A673 (cell line): Measurements from ENCODE around the gene DDC. TPM values are rescaled to one million over a fixed set of nuclear protein-coding genes. Genes with fewer than 3 reads are reported as not detected.

Experiments used
- BruUV-seq: library from RNA; stranded (reverse); fragments of 400-500 nt; replicated peaks from 2 replicates; lab custom pipeline; 2021; lab: Mats Ljungman, UMichigan
- CTCF ChIA-PET: fragments of 300-600 bp; sonication (Branson Sonifier 250); formaldehyde crosslinking; loops from one replicate; lab custom pipeline; 2022; ENCODE audit warnings: antibody characterized with exemption; lab: Charles Lee
- POLR2A ChIA-PET: fragments of 300-600 bp; sonication (Branson Sonifier 250); formaldehyde crosslinking; loops from one replicate; lab custom pipeline; 2022; ENCODE audit warnings: antibody characterized with exemption; ENCODE audit not compliant: low non-redundant PET; lab: Charles Lee
- DNase-seq: peaks from one replicate; pipeline ENCODE4 v3.0.0-alpha.2; 2015; ENCODE audit warnings: low spot score
- H3K27ac ChIP-seq: fragments of 200-600 bp; sonication (generic); 2 replicates; pipeline ENCODE4 v1.5.1; 2016; ENCODE audit warnings: mixed run types, low read depth, mild to moderate bottlenecking, mixed read lengths, antibody characterized with exemption, low read length; ENCODE audit not compliant: poor library complexity, severe bottlenecking
- H3K27me3 ChIP-seq: fragments of 200-600 bp; sonication (generic); replicated peaks from 2 replicates; pipeline ENCODE4 v1.6.1; 2017; ENCODE audit warnings: mixed run types, low read depth, mild to moderate bottlenecking, mixed read lengths, antibody characterized with exemption, low read length; ENCODE audit not compliant: insufficient read depth, poor library complexity
- H3K36me3 ChIP-seq: fragments of 200-600 bp; sonication (generic); 2 replicates; pipeline ENCODE4 v1.6.1; 2016; ENCODE audit warnings: mixed run types, mild to moderate bottlenecking, mixed read lengths, antibody characterized with exemption, low read length; ENCODE audit not compliant: insufficient read depth, poor library complexity, severe bottlenecking
- H3K4me1 ChIP-seq: fragments of 200-600 bp; sonication (generic); 2 replicates; pipeline ENCODE4 v1.6.1; 2017; ENCODE audit warnings: mixed run types, mild to moderate bottlenecking, mixed read lengths, antibody characterized with exemption, low read length; ENCODE audit not compliant: insufficient read depth, poor library complexity, severe bottlenecking
- H3K4me3 ChIP-seq: fragments of 200-600 bp; sonication (generic); 2 replicates; pipeline ENCODE4 v1.5.1; 2016; ENCODE audit warnings: low read depth, mixed run types, mild to moderate bottlenecking, mixed read lengths, low read length; ENCODE audit not compliant: poor library complexity, severe bottlenecking
- H3K9me3 ChIP-seq: fragments of 200-600 bp; sonication (generic); 2 replicates; pipeline ENCODE4 v1.6.1; 2016; ENCODE audit warnings: mixed run types, low read depth, mild to moderate bottlenecking, mixed read lengths, antibody characterized with exemption, low read length; ENCODE audit not compliant: poor library complexity, severe bottlenecking
- CTCF ChIP-seq: fragments of 300-800, 200-600 bp; sonication (generic); conservative IDR thresholded peaks from 2 replicates; pipeline ENCODE4 v1.5.1; 2017; ENCODE audit warnings: low read depth, mild to moderate bottlenecking, antibody characterized with exemption, low read length, moderate library complexity, mixed read lengths
- EZH2 ChIP-seq: fragments of 200-600 bp; sonication (generic); IDR thresholded peaks from 2 replicates; pipeline ENCODE4 v1.6.1; 2017; ENCODE audit warnings: borderline replicate concordance, low read depth, mild to moderate bottlenecking, mixed read lengths, antibody characterized with exemption, low read length; ENCODE audit not compliant: poor library complexity, severe bottlenecking
- intact Hi-C: fragments of 100-400 bp; cut with micrococcal nuclease; formaldehyde crosslinking; loops from one replicate; pipeline ENCODE4 v1.10.0; 2022; ENCODE audit not compliant: unreplicated experiment
- total RNA-seq: library from RNA; stranded (reverse); gene quantifications from 2 replicates; pipeline ENCODE4 v1.2.3, GENCODE V29; 2021

The DDC gene
- total RNA-seq, 1 experiment from 2014 or later: not detected

GRCh38 chr7:50567715-50568261 is 2.6 kb upstream of the DDC start:
- Histone ChIP-seq H3K36me3 (no peaks in the 10 kb centered on the region), H3K4me1 (no peaks in the 10 kb centered on the region), H3K4me3 (no peak overlapping the region), H3K27me3 (no peaks in the 10 kb centered on the region), H3K9me3 (no peaks in the 10 kb centered on the region), H3K27ac (no peak overlapping the region)
- DNase-seq: no peak
- intact Hi-C loops: no loop called here
- POLR2A ChIA-PET: no interaction called here
- TF ChIP-seq CTCF (no peak), EZH2 (no peak)
- CTCF ChIA-PET: no interaction called here
- BruUV-seq: no TSS peak

DNA sequence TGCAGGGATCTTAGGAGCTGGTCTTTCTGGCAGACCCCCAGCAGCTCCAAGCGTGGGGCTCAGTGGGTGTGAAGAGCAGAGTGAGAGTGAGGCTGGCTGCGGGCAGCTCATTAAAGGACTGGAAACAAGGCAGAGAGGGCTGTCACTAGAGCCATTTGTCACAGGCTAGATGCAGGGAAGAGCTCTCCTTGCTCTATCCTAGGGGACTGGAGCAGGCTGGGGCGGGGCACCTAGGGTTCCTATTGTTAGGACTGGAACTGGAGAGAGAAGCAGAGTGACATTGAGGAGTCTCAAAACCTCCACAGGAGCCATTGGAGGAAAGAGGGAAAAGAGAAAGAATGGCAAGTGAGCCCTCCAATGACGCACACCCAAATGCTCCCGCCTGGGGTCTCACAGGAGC is 772 bp upstream of the DDC start:
- Histone ChIP-seq H3K27ac (no peak overlapping the region), H3K36me3 (no peaks in the 10 kb centered on the region), H3K27me3 (no peaks in the 10 kb centered on the region), H3K4me3 (no peak overlapping the region), H3K9me3 (no peaks in the 10 kb centered on the region), H3K4me1 (no peaks in the 10 kb centered on the region)
- TF ChIP-seq EZH2 (no peak), CTCF (no peak)
- ChIA-PET CTCF (no interaction called here), POLR2A (no interaction called here)
- no TSS peak for BruUV-seq
- intact Hi-C loops: no loop called here
- DNase-seq: no peak

GRCh38 chr7:50565559-50565916 is 333 bp upstream of the DDC start:
- BruUV-seq: no TSS peak
- no peak overlapping the region for H3K4me3 ChIP-seq
- CTCF ChIA-PET: no interaction called here
- no peak for DNase-seq
- no peaks in the 10 kb centered on the region for H3K9me3 ChIP-seq
- TF ChIP-seq CTCF (no peak), EZH2 (no peak)
- POLR2A ChIA-PET: no interaction called here
- intact Hi-C loops: no loop called here
- no peaks in the 10 kb centered on the region for H3K27me3 ChIP-seq
- no peaks in the 10 kb centered on the region for H3K36me3 ChIP-seq
- no peaks in the 10 kb centered on the region for H3K4me1 ChIP-seq
- H3K27ac ChIP-seq: no peak overlapping the region
